Hepatocyte (in vitro differentiated cells): Measurements from ENCODE around the gene AHCYL2. TPM values are rescaled to one million over a fixed set of nuclear protein-coding genes. Genes with fewer than 3 reads are reported as not detected.
A peak's percentile ranks its signal among the peaks of the same experiment; 100 is the strongest.

Experiments used
- DNase-seq: peaks from one replicate; pipeline ENCODE4 v3.0.0-alpha.2; 2016; ENCODE audit warnings: low spot score
- H2AFZ ChIP-seq: fragments of 200-600 bp; sonication (generic); 2 replicates; pipeline ENCODE4 v1.6.0; 2016; ENCODE audit warnings: antibody characterized with exemption, mild to moderate bottlenecking
- H3K27ac ChIP-seq: fragments of 200-600 bp; sonication (generic); 2 replicates; pipeline ENCODE4 v1.5.1; 2016; ENCODE audit warnings: mild to moderate bottlenecking
- H3K27me3 ChIP-seq: fragments of 200-600 bp; sonication (generic); 2 replicates; pipeline ENCODE4 v1.6.1; 2016
- H3K36me3 ChIP-seq: fragments of 200-600 bp; sonication (generic); replicated peaks from 2 replicates; pipeline ENCODE4 v1.5.1; 2016; ENCODE audit warnings: low read depth; ENCODE audit not compliant: insufficient read depth
- H3K4me1 ChIP-seq: fragments of 200-600 bp; sonication (generic); 2 replicates; pipeline ENCODE4 v1.5.1; 2016; ENCODE audit warnings: mild to moderate bottlenecking, moderate library complexity; ENCODE audit not compliant: insufficient read depth
- H3K4me2 ChIP-seq: fragments of 200-600 bp; sonication (generic); 2 replicates; pipeline ENCODE4 v1.6.0; 2016
- H3K4me3 ChIP-seq: fragments of 200-600 bp; sonication (generic); 2 replicates; pipeline ENCODE4 v1.5.1; 2016; ENCODE audit warnings: mild to moderate bottlenecking
- H3K79me2 ChIP-seq: fragments of 200-600 bp; sonication (generic); 2 replicates; pipeline ENCODE4 v1.6.0; 2017; ENCODE audit warnings: mild to moderate bottlenecking
- H3K9me2 ChIP-seq: fragments of 200-600 bp; sonication (generic); replicated peaks from 2 replicates; pipeline ENCODE4 v1.6.0; 2017; ENCODE audit warnings: mild to moderate bottlenecking; ENCODE audit not compliant: insufficient read depth
- H3K9me3 ChIP-seq: fragments of 200-600 bp; sonication (generic); 2 replicates; pipeline ENCODE4 v1.5.1; 2016; ENCODE audit warnings: low read depth, mild to moderate bottlenecking
- H4K20me1 ChIP-seq: fragments of 200-600 bp; sonication (generic); 2 replicates; pipeline ENCODE4 v1.6.0; 2016; ENCODE audit warnings: mild to moderate bottlenecking; ENCODE audit not compliant: insufficient read depth, poor library complexity, severe bottlenecking
- EZH2 ChIP-seq: fragments of 200-600 bp; sonication (generic); IDR thresholded peaks from 2 replicates; pipeline ENCODE4 v1.6.1; 2016; ENCODE audit warnings: antibody characterized with exemption, mild to moderate bottlenecking, borderline replicate concordance
- EZH2phosphoT487 ChIP-seq: fragments of 200-600 bp; sonication (generic); IDR thresholded peaks from one replicate; pipeline ENCODE4 v1.6.1; 2018; ENCODE audit warnings: antibody characterized with exemption, mild to moderate bottlenecking, low read depth, moderate library complexity; ENCODE audit not compliant: unreplicated experiment, severe bottlenecking
- WGBS: methylation state at CpG from one replicate; pipeline ENCODE4 v1.1.6; 2016; ENCODE audit warnings: low lambda C conversion rate; ENCODE audit errors: missing lambda C conversion rate; 5-methylcytosine and 5-hydroxymethylcytosine counted together
- polyA plus RNA-seq: library from polyadenylated mRNA; unstranded; fragments of >200 nt; fragmentation: Nextera tagmentation; extraction: Ambion mirVana; gene quantifications from 2 replicates; pipeline ENCODE4 v1.2.1, GENCODE V29; 2016
- total RNA-seq: library from RNA; depleted of rRNA; stranded (reverse); fragments of >200 nt; gene quantifications from 2 replicates; pipeline ENCODE4 v1.2.3, GENCODE V29; 2014
- TF ChIP-seq, protein P1 (sequence below): fragments of 200-600 bp; sonication (generic); IDR thresholded peaks from 2 replicates; pipeline ENCODE4 v1.5.1; 2016; ENCODE audit warnings: antibody characterized with exemption, mild to moderate bottlenecking; ENCODE audit not compliant: poor library complexity

The AHCYL2 gene
- total and polyA plus RNA-seq, 2 experiments from 2014 or later = 13.7 to 20.0 TPM

DNA sequence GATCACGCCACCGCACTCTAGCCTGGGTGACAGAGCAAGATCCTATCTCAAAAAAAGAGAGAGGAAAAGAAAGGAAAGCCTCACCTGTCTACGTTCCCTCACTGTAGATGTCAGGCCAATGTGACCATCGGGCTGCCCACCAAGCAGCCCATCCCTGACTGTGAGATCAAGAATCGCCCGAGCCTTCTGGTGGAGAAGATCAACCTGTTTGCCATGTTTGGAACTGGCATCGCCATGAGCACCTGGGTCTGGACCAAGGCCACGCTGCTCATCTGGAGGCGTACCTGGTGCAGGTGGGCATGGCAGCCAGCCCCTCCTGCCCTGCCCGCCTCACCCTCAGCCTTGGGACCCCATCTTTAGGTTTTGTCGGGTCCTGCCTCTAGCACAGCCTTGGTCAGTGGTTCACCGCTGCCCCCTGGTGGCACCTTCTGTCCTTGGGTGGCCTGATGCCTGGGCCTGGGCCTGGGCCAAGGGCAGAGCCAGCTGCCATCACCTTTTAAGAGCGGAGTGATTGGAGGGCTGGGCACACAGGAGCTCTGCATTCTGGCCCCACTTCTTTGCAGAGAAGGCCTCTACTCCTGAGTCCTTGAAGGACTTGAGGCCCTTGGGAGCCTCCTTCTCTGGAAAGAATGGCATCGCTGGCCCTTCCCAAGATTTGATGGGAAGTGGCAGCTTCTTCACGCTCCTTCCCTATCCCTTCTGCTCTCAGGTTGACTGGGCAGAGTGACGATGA is 14.4 kb upstream of the AHCYL2 start:
- Histone ChIP-seq H3K9me2 (no peaks in the 10 kb centered on the region), H3K9me3 (no peaks in the 10 kb centered on the region), H2AFZ (no peak overlapping the region), H4K20me1 (no peaks in the 10 kb centered on the region), H3K4me3 (no peak overlapping the region), H3K79me2 (no peaks in the 10 kb centered on the region), H3K4me2 (no peak overlapping the region), H3K27ac (no peak overlapping the region), H3K27me3 (no peaks in the 10 kb centered on the region), H3K36me3 (no peaks in the 10 kb centered on the region), H3K4me1 (no peaks in the 10 kb centered on the region)
- DNase-seq = peak; percentile 81
- WGBS = 85% methylated on average over 16 of the region's 16 CpGs
- TF ChIP-seq EZH2 (no peak), EZH2phosphoT487 (no peak)
- TF ChIP-seq, protein P1, sequence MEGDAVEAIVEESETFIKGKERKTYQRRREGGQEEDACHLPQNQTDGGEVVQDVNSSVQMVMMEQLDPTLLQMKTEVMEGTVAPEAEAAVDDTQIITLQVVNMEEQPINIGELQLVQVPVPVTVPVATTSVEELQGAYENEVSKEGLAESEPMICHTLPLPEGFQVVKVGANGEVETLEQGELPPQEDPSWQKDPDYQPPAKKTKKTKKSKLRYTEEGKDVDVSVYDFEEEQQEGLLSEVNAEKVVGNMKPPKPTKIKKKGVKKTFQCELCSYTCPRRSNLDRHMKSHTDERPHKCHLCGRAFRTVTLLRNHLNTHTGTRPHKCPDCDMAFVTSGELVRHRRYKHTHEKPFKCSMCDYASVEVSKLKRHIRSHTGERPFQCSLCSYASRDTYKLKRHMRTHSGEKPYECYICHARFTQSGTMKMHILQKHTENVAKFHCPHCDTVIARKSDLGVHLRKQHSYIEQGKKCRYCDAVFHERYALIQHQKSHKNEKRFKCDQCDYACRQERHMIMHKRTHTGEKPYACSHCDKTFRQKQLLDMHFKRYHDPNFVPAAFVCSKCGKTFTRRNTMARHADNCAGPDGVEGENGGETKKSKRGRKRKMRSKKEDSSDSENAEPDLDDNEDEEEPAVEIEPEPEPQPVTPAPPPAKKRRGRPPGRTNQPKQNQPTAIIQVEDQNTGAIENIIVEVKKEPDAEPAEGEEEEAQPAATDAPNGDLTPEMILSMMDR = peak; percentile 74

GRCh38 chr7:129210989-129211312 is 13.9 kb upstream of the AHCYL2 start:
- Histone ChIP-seq H2AFZ (no peak overlapping the region), H3K4me3 (no peak overlapping the region), H3K27me3 (no peaks in the 10 kb centered on the region), H3K9me3 (no peaks in the 10 kb centered on the region), H3K9me2 (no peaks in the 10 kb centered on the region), H4K20me1 (no peaks in the 10 kb centered on the region), H3K36me3 (no peaks in the 10 kb centered on the region), H3K4me2 (no peak overlapping the region), H3K27ac (no peak overlapping the region), H3K79me2 (no peaks in the 10 kb centered on the region), H3K4me1 (no peaks in the 10 kb centered on the region)
- WGBS = 95% methylated on average over 14 of the region's 14 CpGs
- TF ChIP-seq, protein P1 = no peak
- TF ChIP-seq EZH2 (no peak), EZH2phosphoT487 (no peak)
- no peak for DNase-seq

- no peaks in the 10 kb centered on the region for H3K36me3 ChIP-seq
- H3K9me3 ChIP-seq = no peaks in the 10 kb centered on the region
- no peak overlapping the region for H3K4me3 ChIP-seq
- H3K4me2 ChIP-seq = no peak overlapping the region
- no peak overlapping the region for H2AFZ ChIP-seq
- H3K27me3 ChIP-seq = no peaks in the 10 kb centered on the region
- WGBS = over 99% methylated on average over 14 of the region's 14 CpGs
- DNase-seq = no peak
- H3K9me2 ChIP-seq = no peaks in the 10 kb centered on the region
- H3K79me2 ChIP-seq = no peaks in the 10 kb centered on the region
- no peaks in the 10 kb centered on the region for H3K4me1 ChIP-seq
- no peak for TF ChIP-seq EZH2phosphoT487
- TF ChIP-seq, protein P1 = no peak
- no peak for TF ChIP-seq EZH2
- H3K27ac ChIP-seq = no peak overlapping the region
- H4K20me1 ChIP-seq = no peaks in the 10 kb centered on the region
Measured at GRCh38 chr7:129212126-129212525, 12.7 kb upstream of the AHCYL2 start.

- 100% methylated on average over 4 of the region's 4 CpGs for WGBS
- H3K4me1 ChIP-seq = no peaks in the 10 kb centered on the region
Measured at GRCh38 chr7:129212596-129212995, 12.2 kb upstream of the AHCYL2 start.

More at GRCh38 chr7:129212596-129212995, 12.2 kb upstream of the AHCYL2 start:
- H2AFZ ChIP-seq = no peak overlapping the region
- no peak for DNase-seq
- no peak overlapping the region for H3K4me3 ChIP-seq
- no peak overlapping the region for H3K27ac ChIP-seq
- no peak for TF ChIP-seq EZH2
- TF ChIP-seq, protein P1 = no peak
- TF ChIP-seq EZH2phosphoT487 = no peak
- H3K79me2 ChIP-seq = no peaks in the 10 kb centered on the region
- no peaks in the 10 kb centered on the region for H3K9me2 ChIP-seq
- no peaks in the 10 kb centered on the region for H4K20me1 ChIP-seq
- H3K4me2 ChIP-seq = no peak overlapping the region
- no peaks in the 10 kb centered on the region for H3K9me3 ChIP-seq
- H3K27me3 ChIP-seq = no peaks in the 10 kb centered on the region
- no peaks in the 10 kb centered on the region for H3K36me3 ChIP-seq
